Cardiac muscle cell (in vitro differentiated cells and primary cell): ENCODE data around the gene PTPRZ1. TPM values are rescaled to one million over a fixed set of nuclear protein-coding genes. Genes with fewer than 3 reads are reported as not detected.

ENCODE experiments used
- DNase-seq, 2 donors: peaks; one replicate each; pipeline versions ENCODE4 v3.0.0 to v3.0.0-alpha.2; 2010 to 2017; ENCODE audit warnings: low read depth in 1 of 2, low spot score in 1 of 2
- H3K27ac ChIP-seq: fragments of 200-600 bp; sonication (generic); 2 replicates; pipeline ENCODE4 v1.5.1; 2016
- H3K27me3 ChIP-seq: fragments of 200-600 bp; sonication (generic); 2 replicates; pipeline ENCODE4 v1.6.0; 2016; ENCODE audit warnings: control low read depth
- H3K36me3 ChIP-seq: fragments of 200-600 bp; sonication (generic); 2 replicates; pipeline ENCODE4 v1.5.1; 2016; ENCODE audit warnings: control low read depth
- H3K4me1 ChIP-seq: fragments of 200-600 bp; sonication (generic); 2 replicates; pipeline ENCODE4 v1.8.1; 2017; ENCODE audit warnings: low read depth, mild to moderate bottlenecking, mixed run types
- H3K4me3 ChIP-seq: fragments of 200-600 bp; sonication (generic); 2 replicates; pipeline ENCODE4 v1.5.1; 2016; ENCODE audit warnings: mild to moderate bottlenecking
- H3K9me3 ChIP-seq: fragments of 200-600 bp; sonication (generic); 2 replicates; pipeline ENCODE4 v1.5.1; 2017; ENCODE audit warnings: low read depth, mild to moderate bottlenecking, control low read depth
- polyA plus RNA-seq: library from polyadenylated mRNA; unstranded; fragments of >200 nt; fragmentation: Nextera tagmentation; extraction: Ambion mirVana; gene quantifications from 2 replicates; pipeline ENCODE4 v1.2.1, GENCODE V29; 2016
- total RNA-seq: library from RNA; depleted of rRNA; stranded (reverse); fragments of >200 nt; gene quantifications from 2 replicates; pipeline ENCODE4 v1.2.3, GENCODE V29; 2016
- TF ChIP-seq, protein P1 (sequence below): IDR thresholded peaks from 2 replicates; pipeline ENCODE4 v1.5.1; 2012; ENCODE audit warnings: low read depth, mild to moderate bottlenecking, low read length

PTPRZ1 gene
- total and polyA plus RNA-seq, 2 experiments from 2014 or later = 0.33 to 0.57 TPM

DNA sequence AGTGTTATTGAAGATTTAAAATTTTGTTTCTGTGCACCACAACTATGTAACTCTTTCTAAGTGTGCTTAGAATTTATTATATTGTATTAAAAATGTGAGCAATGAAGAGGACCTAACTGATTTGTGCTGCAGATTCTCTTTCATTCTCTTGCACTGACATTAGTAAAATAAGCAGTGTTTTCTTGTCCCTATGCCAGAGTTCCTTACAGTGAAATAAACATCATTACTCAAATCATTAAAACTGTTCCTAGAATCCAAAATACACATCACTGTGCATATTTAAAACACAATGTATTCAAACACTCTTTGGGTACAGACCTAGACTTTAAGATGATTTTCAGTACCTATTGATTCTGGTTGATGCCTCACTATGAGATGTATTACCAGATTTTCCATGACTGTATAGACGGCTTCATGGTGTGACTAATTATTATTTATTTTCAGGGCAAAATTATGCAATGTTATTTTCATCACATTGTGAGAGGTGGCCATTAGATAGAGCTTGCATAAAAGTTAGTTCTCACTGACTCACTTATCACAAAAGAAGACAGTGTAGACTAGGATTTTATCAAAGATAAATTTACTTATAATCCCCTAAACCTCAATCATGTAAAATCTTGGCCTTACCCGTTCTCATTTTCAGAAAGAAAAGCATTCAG is 93.4 kb downstream of the PTPRZ1 start:
- no peaks in the 10 kb centered on the region for H3K4me1 ChIP-seq
- no peak overlapping the region for H3K4me3 ChIP-seq
- TF ChIP-seq, protein P1, sequence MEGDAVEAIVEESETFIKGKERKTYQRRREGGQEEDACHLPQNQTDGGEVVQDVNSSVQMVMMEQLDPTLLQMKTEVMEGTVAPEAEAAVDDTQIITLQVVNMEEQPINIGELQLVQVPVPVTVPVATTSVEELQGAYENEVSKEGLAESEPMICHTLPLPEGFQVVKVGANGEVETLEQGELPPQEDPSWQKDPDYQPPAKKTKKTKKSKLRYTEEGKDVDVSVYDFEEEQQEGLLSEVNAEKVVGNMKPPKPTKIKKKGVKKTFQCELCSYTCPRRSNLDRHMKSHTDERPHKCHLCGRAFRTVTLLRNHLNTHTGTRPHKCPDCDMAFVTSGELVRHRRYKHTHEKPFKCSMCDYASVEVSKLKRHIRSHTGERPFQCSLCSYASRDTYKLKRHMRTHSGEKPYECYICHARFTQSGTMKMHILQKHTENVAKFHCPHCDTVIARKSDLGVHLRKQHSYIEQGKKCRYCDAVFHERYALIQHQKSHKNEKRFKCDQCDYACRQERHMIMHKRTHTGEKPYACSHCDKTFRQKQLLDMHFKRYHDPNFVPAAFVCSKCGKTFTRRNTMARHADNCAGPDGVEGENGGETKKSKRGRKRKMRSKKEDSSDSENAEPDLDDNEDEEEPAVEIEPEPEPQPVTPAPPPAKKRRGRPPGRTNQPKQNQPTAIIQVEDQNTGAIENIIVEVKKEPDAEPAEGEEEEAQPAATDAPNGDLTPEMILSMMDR = no peak
- H3K36me3 ChIP-seq = no peaks in the 10 kb centered on the region
- H3K27me3 ChIP-seq = no peaks in the 10 kb centered on the region
- no peak overlapping the region for H3K27ac ChIP-seq
- DNase-seq = no peak
- no peaks in the 10 kb centered on the region for H3K9me3 ChIP-seq

DNA sequence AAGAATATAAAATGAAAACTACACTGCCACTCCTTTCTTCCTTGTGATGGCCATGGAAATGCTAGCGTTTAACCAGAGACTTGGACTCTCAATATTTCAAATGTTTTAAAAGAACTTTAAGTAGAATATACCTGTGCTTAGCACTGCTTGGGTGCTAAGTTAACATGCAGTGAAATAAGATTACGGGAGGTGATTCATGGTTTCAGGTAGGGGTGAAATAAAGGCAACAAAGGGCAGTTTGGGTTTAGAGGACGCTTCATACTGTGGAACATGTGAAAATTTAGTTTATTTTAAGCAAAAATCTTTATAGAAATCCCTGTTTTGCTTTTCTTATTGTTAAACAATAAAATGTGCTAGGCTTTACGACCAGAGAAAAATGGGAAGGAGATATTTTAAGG is 94.0 kb downstream of the PTPRZ1 start:
- Histone ChIP-seq H3K4me3 (no peak overlapping the region), H3K27me3 (no peaks in the 10 kb centered on the region), H3K4me1 (no peaks in the 10 kb centered on the region), H3K9me3 (no peaks in the 10 kb centered on the region), H3K36me3 (no peaks in the 10 kb centered on the region), H3K27ac (no peak overlapping the region)
- DNase-seq = no peak
- TF ChIP-seq, protein P1 = no peak

DNA sequence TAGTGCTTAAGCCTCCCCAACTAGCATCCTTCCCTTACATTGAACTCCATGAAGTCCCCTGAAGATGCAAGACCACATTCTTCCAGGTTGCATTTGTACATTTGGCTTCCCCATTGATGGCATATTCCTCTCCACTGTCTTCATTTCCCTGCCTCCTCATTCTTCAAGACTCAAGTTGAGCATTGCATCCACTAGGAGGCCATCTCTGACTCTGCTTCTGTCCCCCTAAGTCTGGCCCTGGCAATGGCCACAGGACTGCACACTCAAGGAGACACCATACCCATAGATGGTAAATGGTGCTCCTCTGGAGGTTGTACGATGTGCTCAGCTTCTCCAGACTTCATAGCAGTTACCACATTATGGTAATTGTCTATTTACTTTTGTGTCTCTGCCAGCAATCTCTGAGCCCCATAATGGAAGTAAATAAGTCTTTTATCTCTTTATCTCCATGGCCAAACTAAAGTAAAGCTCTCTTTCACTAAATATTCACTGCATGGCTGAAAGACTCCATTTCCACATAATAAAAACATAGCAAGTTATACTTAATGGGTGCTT is 112.6 kb downstream of the PTPRZ1 start:
- H3K4me3 ChIP-seq = no peak overlapping the region
- H3K36me3 ChIP-seq = no peaks in the 10 kb centered on the region
- TF ChIP-seq, protein P1 = no peak
- no peaks in the 10 kb centered on the region for H3K9me3 ChIP-seq
- DNase-seq = no peak
- H3K4me1 ChIP-seq = no peaks in the 10 kb centered on the region
- no peaks in the 10 kb centered on the region for H3K27me3 ChIP-seq
- H3K27ac ChIP-seq = no peak overlapping the region

DNA sequence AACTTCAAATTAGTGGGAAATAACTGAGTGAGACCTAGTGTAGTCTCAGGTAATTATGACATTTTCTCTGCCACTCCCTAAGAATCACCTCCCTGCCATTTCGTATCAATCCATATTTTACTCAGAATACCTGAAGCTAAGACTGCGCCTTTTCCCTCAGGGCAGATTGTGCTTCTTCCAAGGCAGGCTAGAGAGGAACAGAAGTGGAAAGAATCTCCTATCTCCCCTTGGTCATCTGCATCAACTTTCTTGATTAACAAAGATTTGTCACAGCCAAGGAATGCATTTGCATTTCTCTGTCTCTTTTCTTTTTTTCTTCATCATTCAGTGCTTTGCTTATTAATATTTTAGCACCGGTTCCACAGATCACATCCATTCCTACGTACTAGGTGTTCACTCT is 119.1 kb downstream of the PTPRZ1 start:
- Histone ChIP-seq H3K27me3 (no peaks in the 10 kb centered on the region), H3K4me1 (no peaks in the 10 kb centered on the region), H3K36me3 (no peaks in the 10 kb centered on the region), H3K9me3 (no peaks in the 10 kb centered on the region), H3K4me3 (no peak overlapping the region), H3K27ac (no peak overlapping the region)
- DNase-seq = no peak
- TF ChIP-seq, protein P1 = no peak

DNA sequence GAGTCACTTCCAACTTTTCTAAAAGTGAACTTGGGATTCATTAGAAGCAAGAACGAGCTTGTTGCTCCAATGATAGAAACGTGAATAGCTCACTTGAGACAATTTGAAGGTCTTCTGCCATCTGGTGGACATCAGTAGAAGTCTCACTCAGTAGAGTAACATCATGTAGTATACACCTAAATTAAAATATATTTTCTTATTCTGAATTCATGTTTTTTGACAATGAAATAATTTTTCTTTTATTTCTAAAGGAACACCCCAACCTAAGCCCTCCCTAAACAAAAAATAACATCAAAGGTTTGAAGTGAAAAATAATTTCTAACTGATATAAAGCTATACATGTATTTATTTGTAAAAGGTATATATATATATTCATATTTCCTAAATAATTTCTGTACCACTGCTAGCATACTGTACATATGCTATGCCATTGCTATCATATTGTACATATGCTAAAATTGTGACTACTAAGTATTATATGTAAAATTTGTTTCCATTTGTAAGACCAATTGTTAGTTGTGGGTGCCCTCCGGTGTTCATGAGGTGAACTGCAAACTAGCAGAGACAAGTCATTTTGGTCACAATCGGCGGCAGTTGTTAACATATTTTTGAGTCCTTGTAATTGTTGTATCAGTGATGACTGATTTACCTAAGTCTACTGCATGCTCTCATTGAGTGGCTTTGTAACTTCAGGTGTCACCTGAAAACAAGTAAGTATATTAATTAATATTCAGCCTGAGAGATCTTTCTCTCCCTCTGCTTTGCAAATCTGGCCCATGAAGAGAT is 121.9 kb downstream of the PTPRZ1 start:
- Histone ChIP-seq H3K36me3 (no peaks in the 10 kb centered on the region), H3K9me3 (no peaks in the 10 kb centered on the region), H3K4me3 (no peak overlapping the region), H3K27me3 (no peaks in the 10 kb centered on the region), H3K27ac (no peak overlapping the region), H3K4me1 (no peaks in the 10 kb centered on the region)
- DNase-seq = peak; percentile 79 to 90
- TF ChIP-seq, protein P1 = peak; percentile 73
